GM12874 (cell line): Measurements from ENCODE around the gene WDFY1.

Source experiments
- TF ChIP-seq, protein P1 (sequence below): IDR thresholded peaks from 2 replicates; pipeline ENCODE4 v1.5.1; 2011; ENCODE audit warnings: low read depth, mild to moderate bottlenecking, control low read depth, low read length, moderate library complexity; ENCODE audit not compliant: insufficient read depth

Gene WDFY1

GRCh38 chr2:223852281-223852795 is 92.8 kb downstream of the WDFY1 start:
- TF ChIP-seq, protein P1, sequence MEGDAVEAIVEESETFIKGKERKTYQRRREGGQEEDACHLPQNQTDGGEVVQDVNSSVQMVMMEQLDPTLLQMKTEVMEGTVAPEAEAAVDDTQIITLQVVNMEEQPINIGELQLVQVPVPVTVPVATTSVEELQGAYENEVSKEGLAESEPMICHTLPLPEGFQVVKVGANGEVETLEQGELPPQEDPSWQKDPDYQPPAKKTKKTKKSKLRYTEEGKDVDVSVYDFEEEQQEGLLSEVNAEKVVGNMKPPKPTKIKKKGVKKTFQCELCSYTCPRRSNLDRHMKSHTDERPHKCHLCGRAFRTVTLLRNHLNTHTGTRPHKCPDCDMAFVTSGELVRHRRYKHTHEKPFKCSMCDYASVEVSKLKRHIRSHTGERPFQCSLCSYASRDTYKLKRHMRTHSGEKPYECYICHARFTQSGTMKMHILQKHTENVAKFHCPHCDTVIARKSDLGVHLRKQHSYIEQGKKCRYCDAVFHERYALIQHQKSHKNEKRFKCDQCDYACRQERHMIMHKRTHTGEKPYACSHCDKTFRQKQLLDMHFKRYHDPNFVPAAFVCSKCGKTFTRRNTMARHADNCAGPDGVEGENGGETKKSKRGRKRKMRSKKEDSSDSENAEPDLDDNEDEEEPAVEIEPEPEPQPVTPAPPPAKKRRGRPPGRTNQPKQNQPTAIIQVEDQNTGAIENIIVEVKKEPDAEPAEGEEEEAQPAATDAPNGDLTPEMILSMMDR = no peak

DNA sequence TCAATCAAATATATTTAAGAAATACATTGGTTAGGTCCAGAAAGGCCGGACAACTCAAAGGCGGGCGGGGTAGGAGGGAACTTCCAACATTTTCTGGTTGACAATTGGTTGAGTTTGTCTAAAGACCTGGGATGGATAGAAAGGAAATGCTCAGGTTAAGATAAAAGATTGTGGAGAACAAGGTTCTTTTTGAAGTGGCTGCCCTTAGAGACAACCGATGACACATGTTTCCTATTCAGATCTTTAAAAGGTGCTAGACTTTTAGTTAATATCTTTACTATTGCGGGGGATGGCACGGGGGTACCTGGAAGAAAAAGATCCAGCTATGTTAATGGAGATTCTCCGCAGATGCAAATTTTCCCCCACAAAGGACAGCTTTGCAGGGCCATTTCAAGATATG is 97.7 kb downstream of the WDFY1 start:
- TF ChIP-seq, protein P1 = no peak

GRCh38 chr2:223846515-223846914 is 98.6 kb downstream of the WDFY1 start:
- TF ChIP-seq, protein P1 = no peak

- TF ChIP-seq, protein P1 = no peak
Measured at GRCh38 chr2:223841436-223842190, 103.5 kb downstream of the WDFY1 start.

- TF ChIP-seq, protein P1 = 0 out of 2 replicates have a peak, but pooled peaks have one; percentile 15
Measured at GRCh38 chr2:223837287-223838061, 107.7 kb downstream of the WDFY1 start, which contains the start of gene AP1S3. TSS of gene AP1S3 (minus strand) at chr2:223837582. CDS start at chr2:223837450, 132 bp downstream.

DNA sequence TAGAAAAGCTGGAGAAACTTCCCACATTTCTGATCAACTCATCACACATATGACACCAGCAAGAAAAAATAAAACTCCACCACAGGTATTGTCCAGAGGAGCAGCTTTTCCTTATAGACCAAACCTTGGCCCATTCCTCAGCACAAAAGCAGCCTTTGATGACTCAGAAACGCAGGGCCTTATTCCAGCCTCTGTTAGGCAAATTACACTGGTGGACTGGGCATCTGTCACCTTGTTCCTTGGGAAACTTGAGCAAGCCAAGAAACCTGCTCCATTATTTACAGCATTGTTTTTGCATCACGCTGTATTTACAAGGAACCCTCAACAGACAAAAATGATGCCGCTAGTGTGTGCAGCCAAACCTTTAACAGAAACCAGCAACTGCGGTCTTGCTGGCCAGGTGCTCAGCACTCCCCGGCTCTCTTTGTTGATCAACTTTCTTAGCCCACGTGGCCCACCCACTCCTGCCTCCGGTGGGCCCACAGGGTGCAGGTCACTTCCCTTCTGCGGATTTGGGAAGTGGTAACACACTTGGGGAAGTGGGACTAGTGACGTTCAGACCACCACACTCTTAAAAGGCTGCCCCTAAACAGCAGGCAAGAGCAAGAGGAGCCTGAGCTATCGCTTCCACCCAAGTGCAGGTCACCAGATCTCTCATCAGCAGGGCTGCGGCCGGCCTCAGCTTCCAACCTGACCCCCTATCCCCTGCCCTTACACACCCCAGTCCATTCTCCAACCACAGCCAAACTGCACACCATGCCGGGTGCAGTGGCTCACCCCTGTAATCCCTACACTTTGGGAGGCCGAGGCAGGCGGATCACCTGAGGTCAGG is 109.2 kb downstream of the WDFY1 start:
- TF ChIP-seq, protein P1 = no peak
